Cardiac septum (tissue), 1 donor: Measurements from ENCODE around the gene ANKS1A. TPM values are rescaled to one million over a fixed set of nuclear protein-coding genes. Genes with fewer than 3 reads are reported as not detected.
"Not testable (repeated sequence)": the region's sequence is repeated elsewhere in the genome, so short reads cannot be mapped to it uniquely, and the experiment has no call there.

Source experiments
- DNase-seq: peaks from one replicate; pipeline ENCODE4 v3.0.0-alpha.2; 2020; ENCODE audit warnings: low spot score
- intact Hi-C: fragments of 100-400 bp; cut with DNase I; formaldehyde crosslinking; loops from one replicate; pipeline ENCODE4 v1.14.0; 2022
- total RNA-seq: library from RNA; stranded (reverse); fragmentation: NEBNext Ultra II Directional; extraction: Animal tissue kit (Norgen Biotek cat#: 25700); gene quantifications from one replicate; pipeline ENCODE4 v1.2.1, GENCODE V29; 2021
- donor health status: DM: no; HTN: no; CAD: no.

ANKS1A gene
- total RNA-seq, 1 donor from 2014 or later, result 29.5 TPM

DNA sequence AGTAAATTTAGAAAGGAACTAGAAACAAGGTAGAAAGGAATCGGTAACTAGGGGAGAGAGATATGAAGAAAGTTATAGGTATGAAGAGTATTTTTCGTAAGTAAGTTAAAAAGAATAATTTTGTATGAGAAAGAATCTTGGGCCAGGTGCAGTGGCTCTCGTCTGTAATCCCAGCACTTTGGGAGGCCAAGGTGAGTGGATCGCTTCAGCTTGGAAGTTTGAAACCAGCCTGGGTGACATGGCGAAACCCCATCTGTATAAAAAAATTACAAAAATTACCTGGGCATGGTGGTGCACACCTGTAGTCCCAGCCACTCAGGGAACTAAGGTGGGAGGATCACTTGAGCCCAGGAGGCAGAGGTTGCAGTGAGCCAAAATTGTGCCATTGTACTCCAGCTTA, 210.1 kb downstream of the ANKS1A start:
- intact Hi-C loops, result loop anchor here (5.0 kb wide), 2 partner anchors 37 to 77 kb away; no protein-coding TSS in a partner anchor

DNA sequence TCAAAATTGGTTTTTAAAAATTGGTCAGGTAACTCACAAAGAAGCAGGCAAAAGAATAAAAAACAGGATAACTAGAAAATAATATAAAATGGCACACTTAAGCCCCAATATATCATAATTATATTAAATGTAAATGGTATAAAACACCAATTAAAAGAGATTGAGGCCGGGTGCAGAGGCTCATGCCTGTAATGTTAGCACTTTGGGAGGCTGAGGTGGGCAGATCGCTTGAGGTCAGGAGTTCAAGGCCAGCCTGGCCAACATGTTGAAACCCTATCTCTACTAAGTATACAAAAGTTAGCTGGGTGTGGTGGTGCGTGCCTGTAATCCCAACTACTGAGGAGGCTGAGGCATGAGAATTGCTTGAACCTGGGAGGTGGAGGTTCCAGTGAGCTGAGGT, 216.0 kb downstream of the ANKS1A start:
- intact Hi-C loops, result no loop called here
- no peak for DNase-seq

More for the DNA sequence above, 210.1 kb downstream of the ANKS1A start:
- no peak for DNase-seq

DNA sequence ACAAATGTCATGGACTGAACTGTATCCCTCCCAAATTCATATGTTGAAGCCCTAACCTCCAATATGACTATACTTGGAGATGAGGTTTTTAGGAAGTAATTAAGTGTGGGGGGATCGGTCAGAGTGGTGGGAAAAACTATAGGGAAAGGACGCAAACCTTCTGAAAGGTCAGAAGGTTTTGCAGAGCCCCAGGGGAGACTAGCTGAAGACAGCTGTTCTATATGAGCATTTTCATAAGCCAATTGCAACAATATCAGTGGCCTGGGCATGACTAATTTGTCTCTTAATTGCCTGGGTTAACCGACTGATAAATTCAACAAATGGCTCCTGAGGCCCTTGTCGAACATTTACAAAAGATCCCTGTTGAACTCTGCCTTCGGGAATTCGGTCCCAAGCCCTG, 217.0 kb downstream of the ANKS1A start:
- DNase-seq, intact Hi-C loops: not testable (repeated sequence)

DNA sequence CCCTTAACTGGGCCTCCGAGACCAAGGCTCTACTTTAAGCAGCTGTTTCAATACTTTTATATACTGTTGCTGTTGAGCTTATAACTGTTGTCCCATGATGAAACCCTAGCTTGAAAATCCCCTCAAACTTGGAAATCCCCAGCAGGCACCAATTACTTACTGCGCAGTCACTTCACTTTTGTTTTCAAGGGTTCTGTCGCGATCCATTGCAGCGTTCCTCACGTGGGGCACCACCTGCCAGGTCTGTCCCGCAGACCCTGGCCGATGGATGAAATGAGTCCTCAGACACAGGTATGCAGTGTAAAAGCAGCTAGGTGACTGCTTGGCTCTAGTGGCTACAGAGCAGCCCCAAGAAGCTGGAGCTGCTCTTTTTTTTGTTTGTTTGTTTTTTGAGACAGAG, 218.2 kb downstream of the ANKS1A start:
- DNase-seq, intact Hi-C loops: not testable (repeated sequence)

GRCh38 chr6:35107761-35108160, 218.7 kb downstream of the ANKS1A start:
- DNase-seq, intact Hi-C loops: not testable (repeated sequence)

DNA sequence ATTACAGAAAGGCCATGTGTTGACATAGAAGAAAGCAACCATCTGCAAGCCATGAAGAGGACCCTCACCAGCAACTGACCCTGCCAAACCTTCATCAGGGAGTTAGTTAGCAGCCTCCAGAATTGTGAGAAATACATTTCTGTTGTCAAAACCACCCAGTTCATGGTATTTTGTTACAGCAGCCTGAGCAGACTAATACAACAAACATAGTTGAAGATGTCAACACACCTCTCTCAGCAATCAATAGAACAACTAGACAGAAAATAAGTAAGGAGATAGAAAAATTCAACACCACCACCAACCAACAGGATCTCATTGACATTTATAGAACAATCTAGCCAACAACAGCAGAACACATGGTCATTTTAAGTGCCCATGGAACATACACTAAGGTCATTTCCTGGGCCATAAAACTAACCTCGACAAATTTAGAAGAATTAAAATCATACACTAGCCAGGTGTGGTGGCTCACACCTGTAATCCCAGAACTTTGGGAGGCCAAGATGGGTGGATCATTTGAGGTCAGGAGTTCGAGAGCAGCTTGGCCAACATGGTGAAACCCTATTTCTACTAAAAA, 219.3 kb downstream of the ANKS1A start:
- no peak for DNase-seq
- intact Hi-C loops, result no loop called here

DNA sequence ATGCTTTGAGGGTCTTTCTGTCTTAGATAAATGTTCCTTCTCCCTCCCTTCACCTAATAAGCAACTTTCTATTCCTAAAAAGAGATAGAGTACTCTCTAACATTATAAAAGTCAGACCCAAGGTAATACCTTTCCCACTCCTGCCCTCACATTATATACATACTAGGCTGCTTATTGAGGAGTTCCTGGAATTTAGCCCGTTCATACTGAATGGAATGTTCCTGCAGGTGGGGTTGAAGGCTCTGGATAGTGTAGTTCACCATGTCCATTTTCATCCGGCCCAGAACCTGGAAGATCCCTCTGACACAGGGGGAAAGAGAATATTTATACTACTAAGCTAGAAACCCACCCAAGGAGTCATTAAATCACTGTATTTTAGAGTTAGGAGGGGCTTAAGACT, 231.7 kb downstream of the ANKS1A start:
- intact Hi-C loops, result no loop called here
- DNase-seq, result no peak

DNA sequence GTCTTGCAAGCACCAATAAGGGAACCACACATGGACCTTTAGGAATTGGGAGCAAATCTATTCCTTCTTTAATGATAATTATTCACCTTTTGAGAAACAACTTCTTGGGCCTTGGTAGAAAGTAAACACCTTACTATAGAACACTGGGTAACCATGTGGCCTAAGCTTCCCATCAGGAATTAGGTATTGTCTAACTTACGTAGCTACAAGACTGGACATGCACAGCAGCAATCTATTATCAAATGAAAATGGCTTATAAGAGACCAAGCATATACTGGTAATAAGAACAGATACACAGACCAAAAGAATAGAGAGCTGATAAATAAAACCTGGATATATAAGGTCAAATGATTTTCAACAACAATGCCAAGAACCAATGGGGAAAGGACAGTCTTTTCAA, 235.3 kb downstream of the ANKS1A start:
- DNase-seq, result no peak
- intact Hi-C loops, result no loop called here

DNA sequence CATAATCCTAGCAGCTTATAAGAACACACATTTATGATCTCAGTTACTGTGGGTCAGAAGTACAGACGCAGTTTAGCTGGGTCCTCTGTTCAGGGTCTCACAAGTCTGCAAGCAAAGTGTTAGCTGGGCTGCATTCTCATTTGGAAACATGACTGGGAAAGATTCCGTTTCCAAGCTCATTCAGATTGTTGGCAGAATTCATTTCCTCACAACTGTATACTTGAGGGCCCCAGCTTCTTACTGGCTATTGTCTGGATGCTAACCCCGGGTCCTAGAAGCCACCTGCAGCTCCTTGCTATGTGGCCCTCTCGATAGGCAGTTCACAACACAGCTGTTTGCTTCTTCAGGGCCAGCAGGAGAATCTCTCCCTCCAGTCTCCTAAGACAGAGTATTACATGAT, 239.0 kb downstream of the ANKS1A start:
- intact Hi-C loops, result no loop called here
- no peak for DNase-seq

DNA sequence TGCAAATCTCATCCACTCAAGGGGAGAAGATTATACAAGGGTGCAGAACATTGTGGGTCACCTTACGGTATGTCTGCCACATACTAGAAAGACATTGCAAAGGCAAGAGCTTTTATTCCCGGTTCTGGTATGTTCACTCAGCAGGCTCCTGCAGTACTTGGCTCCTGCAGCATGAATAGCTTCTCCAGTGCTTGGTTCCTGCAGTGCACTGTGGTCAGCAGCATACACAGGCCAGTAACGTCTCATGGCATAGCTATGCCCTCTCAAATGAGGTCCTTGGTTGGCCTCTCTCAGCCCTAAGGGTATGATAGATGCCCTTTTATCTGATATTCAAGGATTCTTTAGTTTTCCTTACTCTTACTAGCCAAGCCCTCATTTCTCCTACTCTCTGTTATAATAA, 239.4 kb downstream of the ANKS1A start:
- intact Hi-C loops, result no loop called here

DNA sequence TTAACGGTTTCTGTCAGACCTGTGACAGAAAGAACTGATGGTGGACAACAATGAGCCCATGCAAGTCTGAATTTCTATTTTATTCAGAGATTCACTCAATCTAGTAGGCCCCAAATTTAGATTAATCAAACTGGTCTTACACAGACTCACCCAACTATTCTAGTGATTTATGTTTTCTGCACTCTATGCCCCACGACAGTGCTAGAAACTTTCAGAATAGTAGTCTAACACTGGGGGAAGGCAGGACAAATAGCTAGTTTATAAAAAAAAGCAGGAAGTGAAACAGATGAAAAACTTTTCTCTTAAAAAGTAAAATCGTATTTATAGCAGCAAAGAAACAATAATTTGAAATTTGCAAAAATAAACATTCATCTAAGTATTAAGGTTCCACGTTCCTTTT, 247.1 kb downstream of the ANKS1A start:
- intact Hi-C loops, result no loop called here

More for the DNA sequence above, 239.4 kb downstream of the ANKS1A start:
- no peak for DNase-seq

GRCh38 chr6:35138191-35138590, 249.1 kb downstream of the ANKS1A start:
- intact Hi-C loops, DNase-seq: not testable (repeated sequence)

More for the DNA sequence above, 247.1 kb downstream of the ANKS1A start:
- no peak for DNase-seq

DNA sequence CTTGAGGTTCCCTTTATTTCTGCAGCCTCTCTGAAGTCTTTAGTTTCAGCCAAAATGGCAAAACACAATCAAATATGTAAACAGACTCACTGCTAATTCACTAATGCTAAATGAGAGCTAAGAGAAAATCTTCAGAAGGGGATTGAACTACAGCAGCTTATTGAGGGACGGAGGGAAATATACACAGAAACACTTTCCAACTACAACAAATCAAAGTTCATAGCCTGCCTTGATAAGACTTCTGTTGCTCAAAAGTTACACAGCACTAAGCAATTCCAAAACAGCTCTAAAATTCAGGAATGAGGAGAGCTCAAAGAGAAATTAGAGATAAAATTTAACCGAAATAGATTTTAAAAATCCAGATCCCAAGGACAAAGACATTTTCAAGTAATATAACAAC, 250.4 kb downstream of the ANKS1A start:
- intact Hi-C loops, result no loop called here

DNA sequence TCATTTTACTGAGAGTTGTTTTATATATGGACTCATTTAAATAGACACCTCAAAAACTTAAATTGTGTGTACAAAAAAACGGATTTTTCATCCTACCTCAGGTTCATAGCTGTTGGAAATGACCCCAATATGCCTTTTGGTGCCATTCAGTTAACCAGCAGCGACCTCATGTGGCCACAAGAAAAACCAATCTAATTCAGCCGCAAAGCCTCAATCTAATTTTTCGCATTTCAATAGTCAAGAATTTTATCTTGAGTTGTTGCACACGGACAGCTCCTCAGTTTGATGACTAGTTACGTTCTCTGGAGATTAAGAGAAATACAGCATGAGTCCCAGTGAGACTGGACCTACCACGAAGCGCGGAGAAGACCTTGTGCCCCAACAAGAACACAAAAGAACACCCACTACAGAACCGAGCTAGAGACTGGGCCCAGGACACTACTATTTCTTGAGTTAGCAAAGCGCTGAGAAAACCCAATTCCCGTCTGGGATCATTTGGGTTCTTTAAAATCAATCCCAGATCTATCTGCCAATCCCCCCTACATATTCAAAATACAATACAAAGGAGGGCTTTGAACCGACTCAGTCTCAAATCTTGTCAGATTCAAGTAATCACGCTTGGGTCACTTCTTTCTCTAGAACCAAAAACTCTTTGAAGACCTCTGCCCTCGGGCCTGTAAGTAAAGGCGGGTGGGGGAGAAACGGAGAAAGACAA, 251.0 kb downstream of the ANKS1A start:
- no peak for DNase-seq
- intact Hi-C loops, result loop anchor here (1.0 to 5.0 kb wide), 2 partner anchors 73 to 153 kb away; no protein-coding TSS in a partner anchor

More for the DNA sequence above, 250.4 kb downstream of the ANKS1A start:
- no peak for DNase-seq

DNA sequence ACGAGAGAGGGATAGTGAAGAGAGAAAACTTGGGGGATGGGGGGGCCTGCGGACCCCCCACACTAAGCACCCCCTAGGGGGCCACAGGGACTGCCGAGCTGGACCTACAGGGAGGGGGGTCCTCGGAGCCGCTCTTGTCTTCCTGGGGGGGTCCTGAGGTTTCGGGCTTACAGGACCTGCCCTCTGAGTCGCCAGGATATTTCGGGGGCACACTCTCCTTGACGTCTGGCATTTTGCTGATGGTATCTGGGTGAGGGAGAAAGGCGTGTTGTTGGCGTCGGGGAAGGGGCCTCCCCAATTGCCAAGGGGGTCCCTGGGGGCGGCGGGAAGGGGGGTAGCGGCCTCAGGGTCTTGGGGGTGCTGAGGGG, 251.6 kb downstream of the ANKS1A start:
- no peak for DNase-seq

More for the DNA sequence above, 251.6 kb downstream of the ANKS1A start:
- intact Hi-C loops, result loop anchor here (1.0 to 5.0 kb wide), 2 partner anchors 73 to 153 kb away; no protein-coding TSS in a partner anchor

Other genes with a start within 250 kb of the ANKS1A start
- gene ILRUN, start 192.5 kb upstream of the ANKS1A start, total RNA-seq, result 104 TPM
- 150 TPM for gene SNRPC, start 131.8 kb upstream of the ANKS1A start, total RNA-seq
- 18.1 TPM for gene BLTP3A, start 97.2 kb upstream of the ANKS1A start, total RNA-seq
- 20.0 TPM for gene TAF11, start 1.2 kb upstream of the ANKS1A start, total RNA-seq